GM12872 (cell line): ENCODE results near the gene SYNGR1.

ENCODE experiments used
- CTCF ChIP-seq: IDR thresholded peaks from 3 replicates; pipeline ENCODE4 v1.5.1; 2011; ENCODE audit warnings: low read depth, mild to moderate bottlenecking, low read length, moderate library complexity; ENCODE audit not compliant: insufficient read depth

Gene SYNGR1

GRCh38 chr22:39388261-39389011, 38.6 kb downstream of the SYNGR1 start:
- TF ChIP-seq CTCF = no peak

- no peak for TF ChIP-seq CTCF
Observed at GRCh38 chr22:39389420-39389819, 39.6 kb downstream of the SYNGR1 start.

GRCh38 chr22:39392341-39392948, 42.7 kb downstream of the SYNGR1 start:
- TF ChIP-seq CTCF = no peak

GRCh38 chr22:39395936-39396796, 46.4 kb downstream of the SYNGR1 start:
- no peak for TF ChIP-seq CTCF

GRCh38 chr22:39396797-39397195, 47.0 kb downstream of the SYNGR1 start:
- TF ChIP-seq CTCF = no peak

- TF ChIP-seq CTCF = no peak
Observed at GRCh38 chr22:39401301-39401631, 51.5 kb downstream of the SYNGR1 start.

- no peak for TF ChIP-seq CTCF
Observed at GRCh38 chr22:39405346-39406085, 55.7 kb downstream of the SYNGR1 start.
